ENCODE measurements around the gene NKD2.
"Not testable (repeated sequence)": the region's sequence is repeated elsewhere in the genome, so short reads cannot be mapped to it uniquely, and the experiment has no call there.

The NKD2 gene

DNA sequence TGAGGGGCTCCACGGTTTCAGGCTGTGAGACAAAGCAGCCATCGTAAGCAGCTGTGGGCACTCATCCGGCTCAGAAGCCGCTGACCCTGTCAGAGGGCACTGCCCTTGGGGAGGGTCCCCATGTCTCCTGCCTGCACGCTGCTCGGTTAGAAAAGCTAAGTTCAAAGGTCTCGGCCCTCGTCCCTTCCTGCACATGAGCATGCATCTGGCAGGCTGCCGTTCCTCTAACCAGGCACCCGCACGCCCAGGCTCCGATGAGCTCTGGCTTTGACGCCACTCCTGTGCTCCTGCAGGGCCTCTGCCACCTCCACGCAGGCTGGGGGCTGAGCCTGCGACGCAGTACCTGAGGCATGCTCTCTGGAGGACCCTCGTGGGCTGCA, 51.3 kb downstream of the NKD2 start:
- DNase-seq = no peak

DNA sequence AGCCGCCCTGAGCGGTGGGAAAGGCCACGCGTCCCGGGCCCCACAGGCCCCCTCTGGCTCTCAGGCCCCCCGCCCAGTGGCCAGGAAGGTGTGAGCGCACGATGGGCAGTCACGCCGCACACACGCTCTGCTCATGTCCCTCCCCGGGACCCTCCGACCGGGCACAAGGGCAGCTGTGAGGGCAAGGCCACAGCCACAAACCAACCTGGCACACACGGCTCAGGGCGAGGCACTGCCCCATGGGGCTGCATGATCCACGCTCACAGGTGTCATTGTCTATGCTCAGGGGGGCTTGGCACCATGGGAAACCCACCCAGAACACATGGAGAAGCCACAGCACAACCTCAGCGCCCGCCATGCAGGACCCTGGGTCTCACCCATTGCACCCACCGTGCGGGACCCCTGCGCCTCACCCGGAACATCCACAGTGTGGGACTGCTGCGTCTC, 52.0 kb downstream of the NKD2 start:
- DNase-seq = no peak

DNA sequence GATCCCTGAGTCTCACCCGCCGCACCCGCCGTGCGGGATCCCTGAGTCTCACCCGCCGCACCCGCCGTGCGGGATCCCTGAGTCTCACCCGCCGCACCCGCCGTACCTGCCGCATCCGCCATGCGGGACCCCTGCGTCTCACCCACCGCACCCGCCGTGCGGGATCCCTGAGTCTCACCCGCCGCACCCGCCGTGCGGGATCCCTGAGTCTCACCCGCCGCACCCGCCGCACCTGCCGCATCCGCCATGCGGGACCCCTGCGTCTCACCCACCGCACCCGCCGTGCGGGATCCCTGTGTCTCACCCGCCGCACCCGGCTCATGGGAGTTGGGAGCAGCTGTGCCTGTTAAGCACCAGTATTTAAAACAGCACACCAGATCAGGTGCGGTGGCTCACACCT, 52.7 kb downstream of the NKD2 start:
- DNase-seq = not testable (repeated sequence)

DNA sequence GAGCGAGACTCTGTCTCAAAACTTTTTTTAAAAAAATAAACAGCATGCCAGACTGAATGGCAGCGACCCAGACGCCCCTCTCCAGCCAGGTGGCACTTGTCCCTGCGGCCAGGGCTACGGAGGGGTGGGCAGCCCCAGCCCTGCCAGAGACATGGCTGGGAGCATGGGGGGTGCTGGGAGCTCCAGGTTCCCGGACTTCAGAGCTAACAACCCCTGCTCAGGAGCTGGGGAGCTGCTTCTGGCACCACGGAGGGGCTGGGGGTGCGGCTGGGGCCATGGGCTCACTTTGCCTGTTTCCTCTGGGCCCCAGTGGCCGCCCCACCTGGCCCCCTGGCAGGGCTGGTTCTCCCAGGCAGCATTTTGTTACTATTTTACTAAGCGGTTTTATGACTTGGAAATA, 53.3 kb downstream of the NKD2 start:
- no peak for DNase-seq

DNA sequence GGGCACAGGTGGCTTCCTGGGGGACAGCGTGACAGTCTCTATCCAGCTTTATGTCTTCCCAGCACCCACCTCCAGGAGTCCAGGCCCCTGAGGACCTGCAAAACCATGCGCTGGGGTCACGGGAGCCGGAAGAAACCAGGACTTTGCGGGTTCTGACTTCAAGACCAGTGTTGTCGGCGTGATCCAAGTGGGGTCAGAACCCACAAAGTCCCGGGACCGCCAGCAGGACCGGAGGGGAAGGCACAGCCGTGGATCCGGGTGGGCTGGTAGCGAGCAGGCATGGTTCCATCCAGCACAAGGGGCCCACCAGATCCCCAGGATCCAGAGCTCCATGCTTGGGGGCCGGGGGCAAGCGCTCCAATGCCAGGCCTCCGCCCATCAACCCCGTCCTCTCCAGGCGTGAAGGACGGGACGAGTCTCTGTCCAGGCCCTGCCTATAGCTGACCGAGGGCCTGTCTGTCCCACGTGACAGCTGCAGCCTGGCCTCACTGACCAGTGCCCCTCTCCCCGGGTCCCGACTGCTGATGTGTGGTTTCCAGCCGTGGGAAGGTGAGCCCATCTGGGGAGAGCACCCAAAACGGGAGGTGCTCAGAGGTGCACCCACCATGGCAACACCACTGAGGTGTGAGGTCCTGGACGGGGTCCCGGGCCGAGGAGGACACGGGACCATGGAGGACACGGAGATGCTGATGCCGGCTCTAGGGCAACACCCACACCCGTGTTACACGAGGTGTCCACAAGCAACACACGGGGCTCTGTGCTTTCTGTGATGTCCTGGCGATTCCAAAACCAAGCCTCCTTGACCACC, 54.4 kb downstream of the NKD2 start:
- DNase-seq = no peak

DNA sequence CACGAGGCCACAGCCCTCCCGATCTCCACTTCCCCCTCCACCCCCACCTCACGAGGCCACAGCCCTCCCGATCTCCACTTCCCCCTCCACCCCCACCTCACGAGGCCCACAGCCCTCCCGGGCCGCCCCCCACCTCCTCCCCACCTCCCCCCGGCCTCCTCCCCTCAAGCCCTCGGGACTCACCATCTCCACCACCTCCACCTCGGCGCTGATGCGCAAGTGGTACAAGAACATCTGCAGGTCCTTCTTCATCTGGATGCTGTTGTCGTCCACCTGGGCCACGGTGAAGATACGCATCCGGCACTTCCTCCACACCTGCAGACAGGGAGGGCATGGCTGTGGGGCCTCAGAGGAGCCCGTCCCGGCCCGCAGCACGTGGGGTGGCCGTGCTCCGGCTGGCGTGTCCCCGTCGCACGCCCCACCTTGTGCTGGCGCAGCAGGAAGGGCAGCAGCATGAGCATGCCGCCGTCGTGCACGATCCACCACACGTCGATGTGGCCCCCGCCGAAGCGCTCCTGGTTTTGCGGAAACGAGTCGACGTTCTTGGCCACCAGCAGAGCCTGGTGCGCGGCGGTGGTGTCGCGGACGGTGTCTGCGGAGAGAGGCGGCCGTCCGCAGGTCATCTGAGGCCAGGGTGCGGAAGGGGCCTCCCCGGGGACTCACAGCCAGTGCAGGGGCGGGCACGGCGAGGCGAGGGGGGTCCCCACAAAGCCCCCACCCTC, 55.2 kb downstream of the NKD2 start:
- DNase-seq = no peak

DNA sequence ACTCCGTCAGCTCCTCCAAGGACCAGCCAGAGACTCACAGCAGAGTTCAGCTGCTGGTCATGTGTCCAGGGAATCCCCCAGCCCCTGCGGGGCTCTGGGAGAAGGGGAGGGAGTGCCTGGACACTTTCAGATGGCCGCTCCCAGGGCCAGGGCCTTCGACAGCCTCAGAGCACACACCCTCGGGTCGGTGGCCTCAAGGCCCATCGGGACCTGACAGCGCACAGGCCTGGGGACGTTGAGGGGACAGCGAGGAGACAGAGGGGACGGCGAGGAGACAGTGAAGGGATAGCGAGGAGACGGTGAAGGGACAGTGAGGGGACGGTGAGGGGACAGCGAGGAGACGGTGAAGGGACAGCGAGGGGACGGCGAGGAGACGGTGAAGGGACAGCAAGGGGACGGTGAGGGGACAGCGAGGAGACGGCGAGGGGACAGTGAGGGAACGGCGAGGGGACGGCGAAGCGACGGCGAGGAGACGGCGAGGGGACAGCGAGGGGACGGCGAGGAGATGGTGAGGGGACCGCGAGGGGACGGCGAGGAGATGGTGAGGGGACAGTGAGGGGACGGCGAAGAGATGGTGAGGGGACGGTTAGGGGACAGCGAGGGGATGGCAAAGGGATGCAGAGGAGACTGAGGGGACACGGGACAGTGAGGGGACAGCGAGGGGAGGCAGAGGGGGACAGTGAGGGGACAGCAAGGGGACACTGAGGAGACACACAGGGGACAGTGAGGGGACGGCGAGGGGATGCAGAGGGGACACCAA, 56.0 kb downstream of the NKD2 start:
- no peak for DNase-seq

DNA sequence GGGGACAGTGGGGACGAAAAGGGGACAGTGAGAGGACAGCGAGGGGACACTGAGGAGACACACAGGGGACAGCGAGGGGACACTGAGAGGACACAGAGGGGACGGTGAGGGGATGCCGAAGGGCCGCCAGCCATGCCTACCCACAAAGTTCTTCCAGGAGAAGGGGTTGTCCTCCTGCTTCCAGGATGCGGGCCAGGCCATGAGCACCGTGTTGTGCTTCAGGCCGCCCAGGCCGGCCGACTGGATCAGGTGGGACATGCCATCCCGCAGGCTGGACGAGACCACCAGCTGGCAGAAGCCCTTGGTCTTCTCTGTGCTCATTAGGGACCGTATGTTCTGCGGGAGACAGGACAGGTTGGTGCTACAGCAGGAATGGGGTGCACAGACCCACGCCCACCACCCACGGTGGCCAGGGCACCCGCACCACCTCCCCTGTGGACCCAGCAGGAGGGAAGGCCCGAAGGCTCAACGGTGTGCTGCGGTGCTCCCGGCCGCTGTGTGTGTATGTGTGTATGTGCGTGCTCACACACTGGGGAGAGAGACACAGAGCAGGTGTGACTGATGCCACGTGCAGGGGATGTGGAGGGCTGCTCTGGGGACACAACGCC, 56.6 kb downstream of the NKD2 start:
- DNase-seq = no peak

DNA sequence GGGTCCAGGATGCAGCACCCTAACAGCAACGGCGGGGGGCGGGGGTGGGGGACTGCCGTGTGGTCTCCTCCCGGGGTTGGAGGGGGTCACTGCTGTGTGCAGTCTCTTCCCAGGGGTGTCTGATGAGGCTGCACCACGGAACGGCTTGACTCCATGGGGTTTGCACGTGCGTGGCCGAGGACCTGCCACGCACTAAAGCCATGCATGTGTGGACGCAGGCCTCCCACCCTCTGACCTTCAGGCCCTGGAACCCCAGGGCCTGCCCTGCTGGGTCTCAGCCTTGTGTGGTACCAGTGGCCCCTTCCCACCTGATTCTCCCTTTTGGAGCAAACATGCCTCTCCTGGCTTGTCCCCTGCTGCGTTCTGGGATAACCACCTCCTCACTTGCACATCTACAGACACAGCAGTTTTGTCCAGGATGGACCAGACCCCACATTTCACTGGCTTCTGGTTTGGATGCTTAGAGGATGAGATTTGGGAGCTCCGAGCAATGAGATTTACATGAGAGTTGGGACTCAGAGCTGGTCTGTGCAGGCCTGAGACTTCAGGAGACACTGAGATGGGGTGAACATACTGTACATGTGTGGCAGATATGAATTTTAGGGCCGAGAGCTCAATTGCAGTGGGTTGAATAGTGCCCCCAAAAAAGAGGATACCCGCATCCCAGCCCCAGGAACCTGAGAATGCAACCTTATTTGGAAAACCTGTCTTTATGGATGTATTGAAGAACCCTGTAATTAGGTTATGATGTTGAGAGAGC, 57.5 kb downstream of the NKD2 start:
- no peak for DNase-seq

DNA sequence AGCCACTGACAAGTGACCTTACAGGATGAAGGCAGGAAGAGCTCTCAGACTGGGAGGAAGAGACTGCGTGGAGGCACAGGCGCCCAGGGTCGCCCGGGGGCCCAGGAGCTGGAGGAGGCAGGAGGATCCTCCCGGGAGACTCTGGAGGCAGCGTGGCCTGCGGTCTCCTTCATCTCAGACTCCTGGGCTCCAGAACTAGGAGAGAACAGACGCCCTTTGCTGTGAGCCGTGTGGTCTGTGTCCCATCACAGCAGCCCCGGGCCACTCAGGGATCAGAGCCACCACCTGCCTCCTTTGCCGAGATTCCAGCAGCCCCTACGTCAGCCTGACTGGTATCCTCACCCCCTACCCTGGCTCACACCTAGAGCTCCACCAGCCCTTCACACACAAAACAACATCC, 58.1 kb downstream of the NKD2 start:
- no peak for DNase-seq

DNA sequence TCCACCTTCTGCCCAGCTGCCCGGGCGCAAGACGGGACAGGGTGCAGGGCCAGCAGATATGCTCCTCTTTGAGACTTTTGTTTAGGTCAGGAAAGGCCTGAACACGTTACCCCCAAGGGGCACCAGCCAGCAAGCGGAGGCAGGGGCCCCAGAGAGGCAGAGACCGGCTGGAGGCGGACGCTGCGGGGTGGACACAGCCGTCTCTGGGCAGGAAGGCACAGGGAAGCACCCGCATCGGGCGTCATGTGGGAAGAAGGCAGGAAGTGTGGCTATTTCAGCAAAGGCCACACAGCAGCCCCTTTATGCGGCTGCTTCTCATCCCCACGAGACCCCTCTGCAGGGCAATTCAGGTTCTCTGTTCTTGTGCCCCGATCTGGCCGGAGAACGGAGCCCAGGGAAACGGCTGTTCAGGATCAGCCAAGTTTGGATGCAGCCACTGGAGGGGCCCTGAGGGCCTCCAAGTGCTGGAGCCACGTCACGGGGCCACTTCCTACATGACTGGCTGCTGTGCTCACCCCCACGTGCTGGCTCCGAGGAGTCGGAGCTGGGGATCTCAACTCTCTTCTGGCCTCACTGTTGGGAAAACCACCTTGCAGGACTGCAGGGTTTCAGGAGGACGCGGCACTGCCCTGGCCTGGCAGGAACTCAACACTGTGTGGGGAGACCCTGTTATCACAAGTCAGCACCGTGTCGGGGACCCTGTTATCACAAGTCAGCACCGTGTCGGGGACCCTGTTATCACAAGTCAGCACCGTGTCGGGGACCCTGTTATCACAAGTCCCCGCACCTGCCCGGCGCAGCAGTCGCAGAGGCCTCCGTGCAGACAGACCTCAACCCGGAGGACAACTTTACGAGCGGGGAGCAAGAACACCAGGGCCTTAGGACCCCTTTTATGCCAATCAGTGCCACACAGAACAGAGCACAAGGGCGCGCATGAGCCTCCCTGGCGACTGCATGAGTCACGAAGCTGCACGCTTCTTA, 58.8 kb downstream of the NKD2 start:
- DNase-seq = no peak

DNA sequence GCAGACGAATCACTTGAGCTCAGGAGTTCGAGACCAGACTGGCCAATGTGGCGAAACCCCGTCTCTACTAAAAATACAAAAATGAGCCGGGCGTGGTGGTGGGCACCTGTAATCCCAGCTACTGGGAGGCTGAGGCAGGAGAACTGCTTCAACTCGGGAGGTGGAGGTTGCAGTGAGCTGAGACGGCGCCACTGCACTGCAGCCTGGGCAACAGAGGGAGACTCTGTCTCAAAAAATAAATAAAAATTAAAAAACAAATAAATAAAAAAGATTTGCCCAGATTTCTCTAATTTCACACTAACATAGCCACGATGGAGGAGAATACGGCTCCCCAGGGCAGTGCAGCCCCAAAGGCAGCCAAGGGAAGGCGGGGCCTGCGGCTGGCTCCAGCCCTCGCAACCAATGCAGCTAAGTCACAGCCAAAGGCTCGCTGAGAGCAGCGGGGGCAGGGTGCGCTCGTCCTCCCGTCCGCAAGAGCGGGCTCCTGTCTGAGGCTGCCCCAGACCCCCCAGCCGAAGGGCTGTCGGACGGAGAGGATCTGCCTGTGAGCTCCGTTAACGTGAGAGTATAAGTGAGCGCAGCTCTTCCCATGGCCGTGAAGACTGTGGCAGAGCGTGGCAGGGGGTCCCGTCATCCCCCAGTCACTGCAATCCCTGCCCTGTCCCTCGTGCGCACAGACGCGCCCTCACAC, 59.7 kb downstream of the NKD2 start:
- no peak for DNase-seq

DNA sequence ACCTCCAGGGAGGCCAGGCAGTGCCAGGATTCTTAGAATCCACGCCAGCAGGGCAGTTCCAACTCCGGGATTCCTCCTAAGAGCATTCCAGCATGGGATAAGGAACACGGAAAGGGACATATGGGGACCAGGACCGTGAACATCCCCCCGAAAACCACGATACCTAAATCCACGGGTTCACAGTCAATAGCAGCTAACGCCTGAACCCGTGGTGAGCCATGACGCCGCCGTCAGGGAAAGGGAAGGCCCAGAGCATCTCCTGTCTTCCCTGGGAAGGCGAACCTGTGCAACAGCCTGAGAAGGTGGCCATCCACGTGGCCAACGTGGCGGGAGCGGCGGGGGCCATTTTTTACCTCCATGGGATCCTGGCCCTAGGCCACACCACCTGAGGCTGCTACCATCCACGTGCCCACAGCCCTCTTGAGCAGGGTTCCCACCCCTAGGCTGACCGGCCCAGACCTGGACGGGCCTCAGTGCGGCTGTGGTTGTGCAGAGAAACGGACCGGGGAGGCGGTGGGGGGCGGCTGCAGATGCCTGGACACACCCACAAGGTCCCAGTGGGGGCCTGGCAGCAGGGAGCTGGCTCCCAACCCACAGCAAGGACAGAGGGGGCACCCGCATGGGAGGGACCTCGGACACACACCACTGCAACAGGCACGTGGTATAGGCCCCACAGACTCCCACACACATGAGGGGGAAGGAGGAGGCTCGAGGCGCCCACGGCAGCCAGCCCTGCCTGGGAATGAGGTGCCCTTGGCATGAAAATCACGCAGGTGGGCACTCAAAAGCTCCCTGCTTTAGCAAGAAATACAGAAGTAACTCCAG, 60.5 kb downstream of the NKD2 start:
- no peak for DNase-seq

DNA sequence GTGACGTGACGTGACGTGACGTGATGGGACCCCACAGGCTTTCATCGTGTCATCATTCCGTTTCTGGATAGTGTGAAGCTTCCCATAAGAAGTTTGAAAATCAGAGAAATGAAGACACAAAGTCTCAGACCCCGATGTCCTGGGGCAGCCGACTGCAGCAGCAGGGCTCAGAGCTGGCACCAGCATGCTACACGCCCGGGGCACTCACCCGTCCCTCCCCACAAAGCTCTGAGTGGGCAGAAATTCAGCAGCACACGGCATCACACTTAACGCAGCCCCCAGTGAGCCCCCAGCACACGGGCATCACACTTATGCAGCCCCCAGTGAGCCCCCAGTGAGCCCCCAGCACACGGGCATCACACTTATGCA, 61.1 kb downstream of the NKD2 start:
- no peak for DNase-seq

DNA sequence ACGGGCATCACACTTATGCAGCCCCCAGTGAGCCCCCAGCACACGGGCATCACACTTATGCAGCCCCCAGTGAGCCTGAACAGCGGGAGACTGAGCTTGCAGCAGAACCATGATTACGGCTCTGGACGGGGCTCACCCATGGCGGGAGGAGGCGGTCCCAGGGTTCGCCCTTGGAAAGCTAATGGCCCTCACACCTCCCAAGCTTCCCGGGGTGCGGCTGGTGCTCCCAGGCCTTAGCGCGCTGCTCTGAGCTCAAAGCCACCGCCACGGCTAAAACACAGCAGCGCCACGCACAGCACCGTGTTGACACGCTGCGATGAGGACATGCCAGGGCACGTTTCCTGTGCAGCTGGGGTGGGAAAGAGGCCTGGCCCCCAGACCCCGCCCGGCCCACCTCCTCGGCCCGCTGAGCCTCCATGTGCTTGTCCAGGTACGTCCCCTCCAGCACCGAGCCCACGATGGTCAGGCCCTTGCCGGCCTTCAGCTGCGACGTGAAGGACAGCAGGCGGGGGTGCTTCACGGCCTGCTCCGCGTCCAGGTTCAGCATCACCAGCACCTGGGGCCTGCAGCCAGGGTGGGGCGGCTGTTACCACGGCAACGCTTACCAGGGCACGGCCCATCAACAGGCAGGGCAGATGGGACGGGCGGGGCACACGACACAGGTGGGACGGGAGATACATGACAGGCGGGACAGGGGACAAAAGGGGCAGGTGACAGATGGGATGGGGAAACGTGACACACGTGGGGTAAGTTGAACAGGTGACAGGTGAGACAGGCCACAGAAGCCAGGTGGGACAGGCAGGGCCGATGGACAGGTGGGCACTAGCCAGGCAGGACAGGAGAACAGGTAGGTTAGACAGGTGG, 64.9 kb downstream of the NKD2 start:
- DNase-seq = no peak

DNA sequence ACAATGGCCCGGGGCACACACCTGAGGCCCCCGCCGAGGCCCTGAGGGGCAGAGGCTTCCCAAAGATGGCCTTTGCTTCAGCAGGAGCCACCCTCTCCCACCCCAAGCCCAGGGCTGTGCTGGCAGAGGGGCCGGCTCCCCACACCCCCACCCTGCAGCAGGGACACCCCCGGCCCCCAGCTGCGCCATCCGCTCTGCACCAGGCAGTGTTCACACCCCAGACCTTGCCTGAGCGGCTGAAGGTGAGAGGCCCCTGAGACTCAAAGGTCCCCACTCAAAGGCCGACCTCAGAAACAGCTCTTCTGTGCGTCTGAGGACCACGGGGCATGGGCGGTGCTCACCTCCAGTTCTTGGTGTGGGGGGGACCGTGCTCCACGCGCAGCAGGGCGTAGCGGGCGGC, 65.6 kb downstream of the NKD2 start:
- DNase-seq = no peak

DNA sequence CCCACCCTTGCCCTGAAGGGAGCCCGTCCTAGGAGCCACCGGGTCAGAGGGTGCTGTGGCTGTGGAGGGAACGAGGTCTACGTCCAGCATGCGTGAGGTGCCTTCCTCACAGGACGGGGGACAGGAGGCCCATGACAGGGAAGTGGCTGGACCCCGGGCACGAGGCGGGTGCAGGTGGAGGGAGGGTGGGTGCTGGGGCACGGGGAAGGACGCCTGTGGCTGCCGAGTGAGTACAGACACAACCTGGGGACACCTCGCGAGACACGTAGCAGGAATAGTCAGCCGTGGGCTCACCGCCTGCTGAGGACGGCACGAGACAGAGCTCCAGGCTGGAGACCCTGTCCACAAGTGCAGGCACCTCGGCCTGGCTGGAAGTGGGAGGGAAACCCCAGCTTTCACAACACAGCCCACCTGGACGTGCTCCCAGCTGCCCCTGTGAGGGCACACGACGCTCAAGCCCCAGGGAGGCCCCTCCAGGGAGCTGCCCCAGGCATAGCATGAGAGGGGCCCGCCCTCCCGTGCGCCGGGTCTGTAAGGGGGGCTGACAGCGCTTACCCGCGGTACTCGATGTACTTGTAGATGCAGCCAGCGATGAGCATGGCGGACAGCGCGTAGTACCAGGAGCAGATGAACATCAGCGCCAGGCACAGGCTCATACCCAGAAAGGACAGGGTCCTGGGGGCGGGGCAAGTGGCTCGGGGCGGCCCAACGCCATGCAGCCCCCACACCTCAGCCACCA, 66.4 kb downstream of the NKD2 start:
- no peak for DNase-seq

DNA sequence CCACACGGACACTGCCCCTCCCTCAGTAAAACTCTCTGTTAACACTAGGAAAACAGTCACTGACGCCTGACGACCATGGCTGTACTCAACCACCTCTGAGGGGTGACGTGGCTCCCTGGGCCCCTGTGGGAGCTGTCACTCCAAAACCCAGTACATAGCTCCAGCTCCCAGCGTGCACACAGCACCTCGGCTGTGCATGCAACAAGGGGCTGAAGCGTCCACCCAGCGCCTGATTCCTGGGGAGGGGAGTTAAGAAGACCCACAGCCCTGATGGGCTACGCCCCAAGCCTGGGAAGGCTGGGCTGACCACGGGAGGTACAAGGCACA, 66.9 kb downstream of the NKD2 start:
- DNase-seq = no peak
